HG02759 (cell line): ENCODE data around the gene ZBTB14.

Source experiments
- ATAC-seq: cut with Tn5 transposase; IDR thresholded peaks from one replicate; pipeline ENCODE4 v1.9.1; 2021; ENCODE audit warnings: mild to moderate bottlenecking, moderate library complexity; ENCODE audit not compliant: unreplicated experiment

ZBTB14 gene

GRCh38 chr18:5295231-5295920, at the start of gene ZBTB14:
Gene ZBTB14, minus strand, starts transcription at chr18:5295726. Its CDS starts 2,480 bp downstream, at chr18:5293246.
- peak; percentile 39 for ATAC-seq

- no peak for ATAC-seq
These were observed 43.8 kb upstream of the ZBTB14 start for GRCh38 chr18:5339202-5339834.

- ATAC-seq: no peak
These were observed 39.0 kb upstream of the ZBTB14 start for GRCh38 chr18:5334456-5335075.

- no peak for ATAC-seq
These were observed 22.7 kb upstream of the ZBTB14 start for GRCh38 chr18:5318061-5318700.

- ATAC-seq: no peak
These were observed 21.7 kb upstream of the ZBTB14 start for GRCh38 chr18:5317186-5317585.

GRCh38 chr18:5315838-5316237, 20.3 kb upstream of the ZBTB14 start:
- ATAC-seq: peak; percentile 59

GRCh38 chr18:5311301-5311989, 15.9 kb upstream of the ZBTB14 start:
- ATAC-seq: no peak

GRCh38 chr18:5309888-5310470, 14.5 kb upstream of the ZBTB14 start:
- ATAC-seq: peak; percentile 96

GRCh38 chr18:5305835-5306234, 10.3 kb upstream of the ZBTB14 start:
- ATAC-seq: no peak

- ATAC-seq: no peak
These were observed 8.7 kb upstream of the ZBTB14 start for GRCh38 chr18:5304232-5304631.

GRCh38 chr18:5303636-5304035, 8.1 kb upstream of the ZBTB14 start:
- no peak for ATAC-seq

- ATAC-seq: no peak
These were observed 7.1 kb upstream of the ZBTB14 start for GRCh38 chr18:5302606-5303005.

GRCh38 chr18:5300476-5301010, 5.0 kb upstream of the ZBTB14 start:
- ATAC-seq: no peak

- ATAC-seq: no peak
These were observed 2.8 kb upstream of the ZBTB14 start for GRCh38 chr18:5298156-5298852.

- no peak for ATAC-seq
These were observed 2.1 kb upstream of the ZBTB14 start for GRCh38 chr18:5297597-5297996.

- ATAC-seq: peak; percentile 14
These were observed 1.3 kb upstream of the ZBTB14 start for GRCh38 chr18:5296706-5297320.

GRCh38 chr18:5295981-5296705, 617 bp upstream of the ZBTB14 start:
- ATAC-seq: peak; percentile 60

- peak; percentile 30 for ATAC-seq
These were observed 882 bp downstream of the ZBTB14 start for GRCh38 chr18:5294457-5295230.
